OCI-M2 (cell line): ENCODE measurements around the gene IL4I1.
"Not testable (repeated sequence)": the region's sequence is repeated elsewhere in the genome, so short reads cannot be mapped to it uniquely, and the experiment has no call there.

Experiments used
- DNase-seq: peaks from one replicate; lab custom pipeline; 2025; ENCODE audit not compliant: unreplicated experiment; lab: John Stamatoyannopoulos, UW

Gene IL4I1, protein sequence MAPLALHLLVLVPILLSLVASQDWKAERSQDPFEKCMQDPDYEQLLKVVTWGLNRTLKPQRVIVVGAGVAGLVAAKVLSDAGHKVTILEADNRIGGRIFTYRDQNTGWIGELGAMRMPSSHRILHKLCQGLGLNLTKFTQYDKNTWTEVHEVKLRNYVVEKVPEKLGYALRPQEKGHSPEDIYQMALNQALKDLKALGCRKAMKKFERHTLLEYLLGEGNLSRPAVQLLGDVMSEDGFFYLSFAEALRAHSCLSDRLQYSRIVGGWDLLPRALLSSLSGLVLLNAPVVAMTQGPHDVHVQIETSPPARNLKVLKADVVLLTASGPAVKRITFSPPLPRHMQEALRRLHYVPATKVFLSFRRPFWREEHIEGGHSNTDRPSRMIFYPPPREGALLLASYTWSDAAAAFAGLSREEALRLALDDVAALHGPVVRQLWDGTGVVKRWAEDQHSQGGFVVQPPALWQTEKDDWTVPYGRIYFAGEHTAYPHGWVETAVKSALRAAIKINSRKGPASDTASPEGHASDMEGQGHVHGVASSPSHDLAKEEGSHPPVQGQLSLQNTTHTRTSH

DNA sequence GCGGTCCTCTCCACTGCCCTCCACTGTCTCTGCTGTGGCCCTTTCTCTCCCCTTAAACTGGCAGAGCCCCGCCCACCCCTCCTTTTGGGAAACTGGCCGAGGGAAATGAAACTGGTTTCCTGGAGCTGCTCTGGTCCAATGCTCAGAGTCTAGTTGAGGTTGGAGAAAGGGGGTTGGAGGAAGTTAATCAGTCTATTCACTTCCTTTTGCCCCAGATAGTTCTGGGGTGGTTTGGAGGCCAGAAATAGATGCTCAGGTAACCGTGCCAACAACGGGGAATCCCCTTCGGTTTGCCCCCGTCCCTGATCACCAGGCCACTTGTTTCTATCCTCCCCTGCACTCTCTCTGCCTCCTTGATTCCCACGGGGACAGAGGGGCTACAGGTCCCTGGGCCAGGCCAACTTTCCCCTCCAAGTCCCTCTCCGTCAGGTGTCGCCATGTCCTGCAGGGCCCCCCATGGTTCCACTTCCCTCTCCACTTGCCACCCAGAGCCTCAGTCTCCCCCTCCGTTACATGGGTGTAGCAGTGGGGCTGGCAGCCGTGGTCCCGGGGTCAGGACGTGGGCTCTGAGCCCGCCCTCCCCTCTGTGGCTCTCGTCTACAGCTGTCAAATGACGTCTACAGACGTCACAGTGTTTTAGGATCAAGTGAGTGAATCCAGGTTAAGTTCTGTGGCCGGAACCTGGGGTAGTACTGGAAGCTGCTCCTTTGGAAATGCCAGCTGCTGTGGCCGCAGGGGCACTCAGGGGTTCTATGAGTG, at the start of gene IL4I1:
TSS of gene IL4I1 (minus strand) at position 25 of the 759 bp plus-strand sequence. CDS start 727 bp downstream, outside the sequence.
- no peak for DNase-seq

DNA sequence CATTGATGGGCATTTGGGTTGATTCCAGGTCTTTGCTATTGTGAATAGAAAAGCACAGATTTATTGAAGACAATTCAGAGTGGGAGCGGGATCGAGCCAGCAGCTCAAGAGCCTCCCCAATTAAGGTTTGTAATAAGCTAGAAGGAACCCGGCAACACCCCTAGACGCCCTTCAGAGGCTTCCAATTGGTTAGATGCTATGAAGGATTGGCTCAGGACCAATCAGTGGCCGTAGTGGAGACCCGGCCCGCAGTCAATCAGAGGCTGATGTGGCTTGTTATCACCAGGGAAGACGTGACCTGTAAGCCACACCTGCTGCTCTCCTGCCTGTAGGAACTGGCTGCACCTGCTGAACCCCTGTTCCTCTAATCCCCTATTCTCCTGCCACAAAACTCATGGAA, 49.7 kb upstream of the IL4I1 start:
- no peak for DNase-seq

DNA sequence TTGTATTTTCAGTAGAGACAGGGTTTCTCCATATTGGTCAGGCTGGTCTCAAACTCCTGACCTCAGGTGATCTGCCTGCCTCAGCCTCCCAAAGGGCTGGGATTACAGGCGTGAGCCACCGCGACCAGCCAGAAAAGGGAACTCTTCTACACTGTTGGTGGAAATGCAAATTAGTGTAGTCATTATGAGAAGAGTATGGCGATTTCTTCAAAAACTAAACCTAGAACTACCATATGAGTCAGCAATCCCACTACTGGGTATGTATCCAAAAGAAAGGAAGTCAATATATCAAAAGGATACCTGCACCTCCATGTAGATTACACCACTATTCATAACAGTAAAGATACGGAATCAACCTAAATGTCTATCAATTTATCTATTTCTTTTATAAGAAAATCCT, 47.9 kb upstream of the IL4I1 start:
- DNase-seq = not testable (repeated sequence)

DNA sequence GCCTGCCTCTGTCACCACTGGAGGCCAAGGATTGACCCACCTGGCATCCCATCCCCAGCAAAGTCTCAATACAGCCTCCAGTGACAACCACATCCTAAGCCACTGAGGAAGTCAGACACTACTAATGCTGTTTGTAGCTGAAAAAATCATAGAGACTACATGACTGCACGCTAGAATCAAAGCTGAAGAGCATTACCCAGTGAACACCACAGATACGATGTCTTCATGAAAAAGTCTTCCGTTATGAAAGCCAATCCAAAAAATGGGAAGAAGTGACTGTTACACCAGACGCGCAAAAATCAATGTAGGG, 43.8 kb upstream of the IL4I1 start:
- no peak for DNase-seq

DNA sequence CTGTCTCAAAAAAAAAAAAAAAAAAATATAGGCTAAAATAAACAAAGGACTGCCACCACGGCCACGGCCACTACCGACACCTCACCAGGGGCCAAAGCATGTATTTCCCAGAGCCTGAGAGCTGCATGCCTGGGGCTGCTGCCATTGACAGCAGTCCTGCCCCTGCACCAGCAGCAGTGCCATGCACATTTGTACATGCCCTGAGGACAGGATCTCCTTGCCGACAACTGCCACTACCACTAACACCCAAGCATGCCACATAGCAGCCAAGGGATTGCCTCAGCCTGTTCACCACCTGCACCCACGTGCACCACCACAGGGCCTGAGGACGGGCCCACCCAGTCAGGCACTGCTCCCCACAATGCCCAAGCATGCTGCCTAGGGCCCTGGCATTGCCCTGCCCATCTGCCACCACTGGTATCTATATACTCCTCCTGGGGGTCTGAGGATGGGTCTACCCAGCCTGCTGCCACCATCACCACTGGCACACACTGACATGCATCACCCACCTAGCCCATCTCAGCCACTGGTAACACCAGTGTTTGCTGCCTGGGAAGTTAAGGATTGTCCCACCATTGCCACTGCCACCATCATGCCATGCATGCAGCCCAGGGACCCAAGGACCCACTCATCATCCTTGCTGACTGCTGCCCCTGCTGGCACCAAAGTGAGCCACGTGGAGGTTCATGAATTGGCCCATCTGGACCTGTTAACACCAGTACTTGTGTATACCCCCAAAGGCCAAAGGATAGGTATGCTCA, 43.2 kb upstream of the IL4I1 start:
- no peak for DNase-seq

DNA sequence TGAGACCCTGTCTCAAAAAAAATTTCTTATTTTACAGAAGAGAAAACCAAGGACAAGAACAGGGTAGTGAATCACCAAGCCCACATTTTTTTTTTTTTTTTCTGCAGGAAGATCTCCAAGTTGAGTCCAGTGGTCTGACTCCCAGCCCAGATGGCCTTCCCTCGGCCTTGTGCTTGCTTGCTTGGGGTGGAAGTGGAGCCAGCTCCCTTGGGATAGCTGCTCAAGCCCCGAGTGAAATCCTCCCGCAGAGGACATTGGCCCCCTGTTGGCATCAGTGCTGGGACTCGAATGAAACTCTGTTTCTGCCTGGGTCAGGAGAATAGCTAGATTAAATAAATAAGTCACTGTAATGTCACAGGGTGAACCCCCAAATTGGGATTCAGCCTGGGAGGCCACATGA, 42.0 kb upstream of the IL4I1 start:
- no peak for DNase-seq

DNA sequence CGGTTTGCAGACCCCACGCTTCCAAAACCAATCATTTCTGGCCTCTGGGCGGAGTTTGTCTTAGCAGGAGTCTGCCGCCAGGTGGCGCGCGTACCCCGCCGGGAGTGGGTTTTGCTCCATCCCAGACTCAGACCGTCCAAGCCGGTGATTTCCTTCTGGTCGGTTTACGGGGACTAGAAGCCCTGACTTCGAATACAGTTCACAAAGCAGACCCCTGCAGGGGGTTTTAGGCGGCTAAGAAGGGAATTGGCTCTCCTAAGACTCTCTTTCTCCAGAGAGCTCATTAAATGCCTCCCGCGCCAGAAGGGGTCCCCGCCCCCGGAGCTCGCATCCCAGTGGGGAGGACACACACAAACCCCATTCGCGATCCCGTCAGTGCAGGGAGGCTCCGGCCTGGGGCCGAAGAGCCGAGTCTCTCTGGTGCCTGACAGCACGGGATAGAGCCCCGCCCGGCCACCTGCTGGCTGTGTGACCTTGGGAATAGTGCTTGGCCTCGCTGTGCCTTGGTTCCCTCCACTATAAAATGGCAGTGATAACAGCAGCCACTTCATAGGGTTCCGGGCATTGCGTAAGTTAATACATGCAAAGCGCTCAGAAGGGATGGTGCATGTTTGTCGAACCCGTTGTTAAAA, 41.2 kb upstream of the IL4I1 start:
- DNase-seq = peak; percentile 82

DNA sequence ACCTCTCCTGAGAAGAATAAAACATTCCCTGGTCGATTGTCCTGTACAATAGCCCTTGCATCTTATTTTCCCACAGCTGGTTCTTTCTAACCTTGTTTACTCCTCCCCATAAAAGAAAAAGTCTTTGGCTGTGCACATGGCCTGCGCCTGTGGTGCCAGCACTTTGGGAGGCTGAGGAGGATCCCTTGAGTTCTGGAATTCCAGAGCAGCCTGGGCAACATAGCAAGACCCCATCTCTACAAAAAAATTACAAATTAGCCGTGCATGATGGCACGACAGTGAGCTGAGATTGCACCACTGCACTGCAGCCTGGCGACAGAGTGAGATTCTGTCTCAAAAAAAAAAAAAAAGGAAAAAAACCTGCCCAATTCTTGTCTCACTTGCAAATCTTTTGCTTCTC, 39.9 kb upstream of the IL4I1 start:
- DNase-seq = no peak

DNA sequence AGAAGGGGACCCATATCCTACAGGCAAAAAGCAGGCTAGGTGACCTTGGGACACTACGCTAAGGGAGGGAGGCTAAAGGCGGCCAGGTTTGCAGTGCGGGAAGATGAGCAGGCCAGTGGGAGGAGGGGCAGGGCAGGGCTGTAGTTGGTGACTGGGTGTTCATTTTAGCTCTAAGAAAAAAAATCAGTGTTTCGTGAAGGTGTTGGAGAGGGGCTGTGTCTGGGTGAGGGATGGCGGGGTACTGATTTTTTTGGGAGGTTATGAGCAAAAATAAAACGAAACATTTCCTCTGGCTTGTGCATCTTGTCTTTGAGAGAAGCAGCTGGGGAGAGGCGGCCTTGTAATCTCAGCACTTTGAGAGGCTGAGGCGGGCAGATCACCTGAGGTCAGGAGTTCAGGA, 37.0 kb upstream of the IL4I1 start:
- DNase-seq = no peak

DNA sequence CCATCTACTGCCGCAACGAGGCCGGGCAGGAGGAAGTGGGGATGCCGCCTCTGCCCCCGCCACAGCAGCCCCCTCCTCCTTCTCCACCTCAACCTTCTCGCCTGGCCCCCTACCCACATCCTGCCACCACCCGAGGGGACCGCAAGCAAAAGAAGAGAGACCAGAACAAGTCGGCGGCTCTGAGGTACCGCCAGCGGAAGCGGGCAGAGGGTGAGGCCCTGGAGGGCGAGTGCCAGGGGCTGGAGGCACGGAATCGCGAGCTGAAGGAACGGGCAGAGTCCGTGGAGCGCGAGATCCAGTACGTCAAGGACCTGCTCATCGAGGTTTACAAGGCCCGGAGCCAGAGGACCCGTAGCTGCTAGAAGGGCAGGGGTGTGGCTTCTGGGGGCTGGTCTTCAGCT, 36.0 kb upstream of the IL4I1 start:
- no peak for DNase-seq

DNA sequence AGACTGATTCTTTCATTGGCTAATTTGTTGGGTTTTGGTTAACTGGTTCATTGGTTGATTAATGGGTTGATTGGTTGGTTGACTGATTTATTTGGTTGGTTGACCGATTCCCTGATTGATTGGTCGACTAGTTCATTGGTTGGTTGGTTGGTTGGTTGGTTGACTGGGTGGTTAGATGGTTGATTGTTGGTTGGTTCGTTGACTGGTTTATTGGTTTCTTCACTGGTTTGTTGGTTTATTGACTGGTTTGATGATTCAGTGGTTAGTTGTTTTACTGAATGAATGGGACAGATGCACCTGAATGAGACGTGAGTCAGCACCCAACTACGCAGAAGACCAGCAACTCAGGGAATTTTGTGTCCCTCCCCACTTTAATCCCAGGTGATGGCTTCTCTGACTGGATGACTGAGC, 35.4 kb upstream of the IL4I1 start:
- DNase-seq = no peak

DNA sequence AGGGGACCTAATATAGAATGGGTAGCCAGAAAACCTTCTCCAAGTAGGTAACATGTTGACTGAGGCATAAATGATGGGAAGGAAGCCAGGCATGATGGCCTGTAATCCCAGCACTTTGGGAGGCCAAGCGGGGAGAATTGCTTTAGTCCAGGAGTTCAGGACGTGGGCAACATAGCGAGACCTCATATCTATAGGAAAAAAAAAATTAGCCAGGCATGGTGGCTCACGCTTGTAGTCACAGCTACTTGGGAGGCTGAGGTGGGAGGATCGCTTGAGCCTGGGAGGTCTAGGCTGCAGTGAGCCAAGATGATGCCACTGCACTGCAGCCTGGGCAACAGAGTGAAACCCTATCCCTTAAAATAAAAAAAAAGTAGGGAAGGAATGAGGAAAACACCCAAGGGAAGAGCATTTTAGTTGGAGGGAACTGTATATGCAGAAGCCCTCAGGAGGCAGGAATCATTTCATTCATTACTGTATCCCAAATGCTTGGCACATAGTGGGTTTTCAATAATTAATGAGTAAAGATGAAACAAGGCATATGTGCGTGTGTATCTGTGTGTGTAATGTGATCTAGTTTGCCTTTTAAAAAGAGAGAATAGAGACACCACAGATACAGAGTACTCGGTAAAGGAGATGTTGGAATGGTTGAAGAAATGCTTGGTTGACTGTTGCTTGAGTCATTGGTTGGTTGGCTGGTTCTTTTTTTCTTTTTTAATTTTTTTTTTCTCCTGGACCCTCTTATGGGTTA, 34.8 kb upstream of the IL4I1 start:
- DNase-seq = no peak

DNA sequence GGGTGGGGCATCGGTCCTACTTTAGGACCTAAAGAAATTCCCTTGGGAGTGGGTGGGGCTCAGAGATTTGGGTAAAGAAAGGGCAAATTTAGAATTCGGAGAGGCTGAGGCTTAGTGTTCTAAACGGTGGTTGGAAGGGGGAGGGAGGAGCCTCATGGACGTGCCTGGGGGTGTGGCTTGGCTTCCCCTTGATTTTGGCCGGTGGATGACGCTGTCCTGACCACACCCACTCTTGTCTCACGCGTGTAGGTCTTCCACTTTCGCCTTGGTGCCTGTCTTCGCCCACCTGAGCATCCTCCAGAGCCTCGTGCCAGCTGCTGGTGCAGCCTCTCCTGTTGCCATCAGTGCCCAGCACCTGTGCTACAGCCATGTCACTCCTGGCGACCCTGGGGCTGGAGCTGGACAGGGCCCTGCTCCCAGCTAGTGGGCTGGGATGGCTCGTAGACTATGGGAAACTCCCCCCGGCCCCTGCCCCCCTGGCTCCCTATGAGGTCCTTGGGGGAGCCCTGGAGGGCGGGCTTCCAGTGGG, 33.9 kb upstream of the IL4I1 start:
- DNase-seq = no peak

DNA sequence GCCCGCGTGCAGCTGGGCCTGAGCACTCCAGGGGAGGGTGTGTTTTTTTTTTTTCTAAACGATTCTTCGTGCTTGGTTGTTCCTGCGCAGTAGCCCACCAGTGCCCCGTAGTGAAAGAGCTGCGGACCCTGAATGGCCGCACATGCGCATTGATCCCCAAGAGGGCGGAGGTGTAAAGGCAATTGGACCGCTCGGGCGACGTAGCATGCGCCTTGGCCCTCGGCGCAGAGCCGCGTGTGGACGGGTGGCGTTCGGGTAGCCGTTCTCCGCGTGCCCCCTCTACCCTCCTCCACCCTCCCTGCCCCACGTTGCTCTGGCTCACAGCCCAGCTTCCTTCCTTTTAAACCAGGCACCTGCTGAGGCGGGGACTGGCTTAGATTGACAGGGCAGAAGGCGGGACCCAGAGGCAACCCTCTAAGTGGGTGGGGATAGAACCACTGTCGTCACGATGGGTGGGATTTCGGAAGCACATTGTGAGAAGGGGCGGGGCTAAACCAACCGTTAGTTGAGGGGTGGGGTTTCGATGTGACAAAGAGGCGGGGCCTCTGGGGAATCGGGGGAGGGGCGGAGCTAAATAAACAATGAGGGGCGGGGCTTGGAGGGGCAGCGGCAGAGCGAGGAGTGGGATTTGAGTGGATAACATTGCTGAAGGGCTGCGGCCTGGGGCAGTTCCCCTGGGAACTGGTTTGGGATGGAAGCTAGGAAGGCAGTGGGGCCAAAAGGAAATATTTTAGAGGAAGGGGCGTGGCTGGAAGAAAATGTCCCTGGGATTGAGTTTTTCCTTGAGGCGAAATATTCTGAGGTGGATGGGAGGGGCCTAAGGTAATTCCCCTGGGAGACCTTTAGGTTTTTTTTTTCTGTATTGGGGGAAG, 33.2 kb upstream of the IL4I1 start:
- DNase-seq = peak; percentile 92

DNA sequence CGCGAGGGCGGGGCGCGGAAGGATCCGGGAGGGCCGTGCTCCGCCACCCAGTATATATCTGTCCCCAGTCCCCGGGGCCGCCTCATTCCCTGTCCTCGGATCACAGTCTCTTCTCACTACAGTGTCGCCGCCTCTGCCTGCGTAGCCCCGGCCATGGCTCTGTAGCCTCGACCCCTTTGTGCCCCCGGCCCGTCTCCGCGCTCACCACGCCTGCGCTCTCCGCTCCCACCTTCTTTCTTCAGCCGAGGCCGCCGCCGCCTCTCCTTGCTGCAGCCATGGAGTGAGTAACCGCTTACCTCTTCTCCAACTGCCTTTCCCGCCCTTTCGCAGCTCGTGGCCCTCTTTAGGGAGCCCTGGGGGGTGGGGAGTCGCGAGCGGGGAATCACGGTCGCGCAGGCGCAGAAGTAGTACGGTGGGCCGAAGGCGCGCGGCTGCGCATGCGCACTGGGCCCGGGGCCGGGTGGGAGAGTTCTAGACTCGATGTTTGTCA, 32.5 kb upstream of the IL4I1 start, which contains the start of the genes ATF5 and NUP62:
TSS of gene ATF5 (plus strand) at position 85 of the 490 bp plus-strand sequence. CDS start 1,646 bp downstream, outside the sequence.
TSS of gene NUP62 (minus strand) at position 384 of the 490 bp plus-strand sequence. CDS start 19,697 bp downstream, outside the sequence.
- DNase-seq = peak; percentile 92

DNA sequence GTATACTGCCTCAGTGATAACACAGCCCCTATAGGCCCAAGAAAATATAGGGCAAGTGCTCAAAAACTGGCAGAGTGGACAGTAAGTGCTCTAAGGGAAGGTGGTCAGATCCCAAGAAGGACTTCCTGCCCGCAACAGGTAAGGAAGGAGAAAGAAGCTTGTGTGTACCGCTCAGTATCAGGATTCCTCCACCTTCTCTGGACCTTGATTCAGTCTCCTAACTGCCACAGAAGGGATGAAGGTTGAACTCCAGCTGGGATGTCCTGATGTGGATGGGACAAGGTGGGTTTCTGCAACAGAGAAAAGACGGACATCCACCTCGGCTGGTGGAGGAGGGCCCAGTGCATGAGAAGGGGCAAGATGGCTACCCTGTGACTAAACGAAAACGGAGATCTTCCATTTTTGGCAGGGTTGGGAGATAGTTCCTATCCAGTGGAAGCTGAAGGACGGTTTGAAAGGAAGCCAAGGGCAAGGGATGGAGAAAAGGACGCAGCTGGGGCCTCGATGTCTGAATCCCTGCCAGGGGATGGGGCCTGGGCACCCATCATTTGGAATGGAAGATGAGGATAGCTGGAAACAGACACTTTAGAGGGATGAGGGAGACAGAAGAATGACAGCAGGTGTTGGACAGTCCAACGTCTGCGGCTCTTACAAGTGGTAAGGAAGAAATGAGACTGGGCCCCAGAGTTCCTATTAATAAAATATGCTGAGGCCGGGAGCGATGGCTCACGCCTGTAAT, 31.0 kb upstream of the IL4I1 start:
- no peak for DNase-seq

DNA sequence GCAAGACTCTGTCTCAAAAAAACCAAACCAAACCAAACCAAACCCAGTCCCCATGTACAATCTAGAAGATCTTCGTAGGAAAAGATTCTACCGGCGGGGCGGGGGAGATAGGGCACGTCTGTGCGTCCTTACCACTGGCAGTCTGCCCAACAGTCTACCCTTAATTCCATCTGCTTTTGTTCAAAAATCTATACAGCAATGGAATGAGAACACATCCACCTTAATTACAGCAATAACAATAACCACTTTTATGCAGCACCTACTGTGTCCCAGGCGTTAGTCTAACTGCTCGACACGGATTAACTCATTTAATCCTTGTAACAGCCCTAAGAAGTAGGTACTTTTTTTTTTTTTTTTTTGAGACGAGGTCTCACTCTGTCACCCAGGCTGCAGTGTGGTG, 29.8 kb upstream of the IL4I1 start:
- no peak for DNase-seq

DNA sequence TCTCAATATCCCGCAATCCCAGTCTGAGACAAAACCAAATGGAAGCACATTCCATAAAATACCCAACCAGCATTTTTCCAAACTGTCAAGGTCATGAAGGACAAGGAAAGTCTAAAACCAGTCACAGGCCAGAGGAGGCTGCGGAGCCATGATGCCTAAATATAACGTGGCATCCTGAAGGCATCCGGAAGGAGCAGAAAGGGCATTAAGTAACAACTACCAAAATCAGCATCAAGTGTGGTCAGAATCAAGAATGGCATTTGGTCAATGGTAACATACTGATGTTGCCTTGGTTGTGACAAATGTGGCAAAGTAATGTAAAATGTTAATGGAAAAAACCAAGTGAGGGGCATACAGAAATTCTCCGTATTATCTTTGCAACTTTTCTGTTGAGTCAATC, 28.8 kb upstream of the IL4I1 start:
- no peak for DNase-seq
